Muscle layer of colon (tissue), 2 donors: Measurements from ENCODE around the gene SRSF9.
A peak's percentile ranks its signal among the peaks of the same experiment; 100 is the strongest.
"Not testable (repeated sequence)": the region's sequence is repeated elsewhere in the genome, so short reads cannot be mapped to it uniquely, and the experiment has no call there.

Source experiments
- H3K27ac ChIP-seq: one replicate; pipeline ENCODE4 v1.7.0; 2013; ENCODE audit warnings: low read depth, mild to moderate bottlenecking, low read length, moderate library complexity
- H3K27me3 ChIP-seq, 2 donors: one replicate each; pipeline ENCODE4 v1.7.0; 2013; ENCODE audit warnings: low read length in 2 of 2, mild to moderate bottlenecking in 2 of 2; ENCODE audit not compliant: insufficient read depth in 2 of 2, control insufficient read depth in 1 of 2
- H3K36me3 ChIP-seq: one replicate; pipeline ENCODE4 v1.7.0; 2013; ENCODE audit warnings: mild to moderate bottlenecking, low read length; ENCODE audit not compliant: insufficient read depth
- H3K4me1 ChIP-seq: one replicate; pipeline ENCODE4 v1.7.0; 2013; ENCODE audit warnings: mild to moderate bottlenecking, low read length; ENCODE audit not compliant: insufficient read depth
- H3K4me3 ChIP-seq, 2 donors: one replicate each; pipeline ENCODE4 v1.7.0; 2013; ENCODE audit warnings: low read length in 2 of 2, low read depth in 1 of 2, mild to moderate bottlenecking in 1 of 2, moderate library complexity in 1 of 2
- H3K9ac ChIP-seq: one replicate; pipeline ENCODE4 v1.7.0; 2013; ENCODE audit warnings: low read length
- H3K9me3 ChIP-seq: one replicate; pipeline ENCODE4 v1.7.0; 2013; ENCODE audit warnings: mild to moderate bottlenecking, low read length
- donor health status: abdominal sarcoma.
- donor health status: Adenocarcinoma of cecum.

Gene SRSF9, protein sequence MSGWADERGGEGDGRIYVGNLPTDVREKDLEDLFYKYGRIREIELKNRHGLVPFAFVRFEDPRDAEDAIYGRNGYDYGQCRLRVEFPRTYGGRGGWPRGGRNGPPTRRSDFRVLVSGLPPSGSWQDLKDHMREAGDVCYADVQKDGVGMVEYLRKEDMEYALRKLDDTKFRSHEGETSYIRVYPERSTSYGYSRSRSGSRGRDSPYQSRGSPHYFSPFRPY

DNA sequence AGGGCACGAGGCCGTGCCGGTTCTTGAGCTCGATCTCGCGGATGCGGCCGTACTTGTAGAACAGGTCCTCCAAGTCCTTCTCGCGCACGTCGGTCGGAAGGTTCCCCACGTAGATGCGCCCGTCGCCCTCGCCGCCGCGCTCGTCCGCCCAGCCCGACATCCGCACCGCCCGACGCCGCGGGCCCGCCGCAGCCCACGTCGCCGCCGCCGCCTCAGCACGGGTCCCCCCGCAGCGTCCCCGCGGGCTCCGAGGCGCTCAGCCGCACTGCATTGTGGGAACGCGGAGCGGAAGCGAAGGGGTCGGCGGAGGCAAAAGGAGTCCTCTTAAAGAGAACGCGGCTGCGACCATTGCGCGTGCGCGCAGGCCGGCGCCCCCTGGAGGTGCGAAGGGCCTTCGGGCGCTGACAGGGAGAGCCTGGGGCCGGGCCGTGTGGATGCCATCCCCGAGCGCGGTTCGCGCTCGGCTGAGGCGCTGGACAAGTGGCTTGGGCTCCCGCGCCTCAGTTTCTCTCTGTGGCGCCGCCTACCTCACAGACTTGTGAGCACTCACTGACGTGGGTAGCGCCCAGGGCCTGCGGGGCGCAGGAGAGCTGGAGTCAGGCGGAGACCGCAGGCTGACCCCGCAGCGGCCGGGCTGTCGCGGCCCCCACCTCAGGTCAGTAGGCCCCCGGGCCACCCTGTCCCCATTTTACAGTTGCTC, at the start of gene SRSF9:
Gene SRSF9, minus strand, starts transcription at position 299 of the 700 bp plus-strand sequence. Its CDS starts 139 bp downstream, at position 160.
- Histone ChIP-seq H3K27ac (peak within 1 kb of the TSS; percentile 87), H3K4me1 (peaks cover 36% of the 10 kb centered on the region), H3K9ac (peak within 1 kb of the TSS; percentile 88), H3K9me3 (no peaks in the 10 kb centered on the region), H3K4me3 (peak within 1 kb of the TSS; percentile 75 to 91), H3K27me3 (no peaks in the 10 kb centered on the region), H3K36me3 (peaks cover 13% of the 10 kb centered on the region)

DNA sequence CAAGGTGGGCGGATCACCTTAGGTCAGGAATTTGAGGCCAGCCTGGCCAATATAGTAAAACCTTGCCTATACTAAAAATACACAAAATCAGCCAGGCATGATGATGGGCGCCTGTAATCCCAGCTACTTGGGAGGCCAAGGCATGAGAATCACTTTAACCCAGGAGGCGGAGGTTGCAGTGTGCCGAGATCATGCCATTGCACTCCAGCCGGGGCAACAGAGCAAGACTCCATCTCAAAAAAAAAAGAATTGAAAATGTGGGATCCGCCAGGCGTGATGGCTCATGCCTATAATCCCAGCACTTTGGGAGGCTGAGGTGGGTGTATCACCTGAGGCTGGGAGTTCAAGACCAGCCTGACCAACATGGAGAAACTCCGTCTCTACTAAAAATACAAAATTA, 49.8 kb upstream of the SRSF9 start:
- not testable (repeated sequence) for H3K9ac ChIP-seq, H3K4me1 ChIP-seq, H3K27ac ChIP-seq, H3K4me3 ChIP-seq, H3K27me3 ChIP-seq, H3K9me3 ChIP-seq
- H3K36me3 ChIP-seq, result peaks cover 19% of the 10 kb centered on the region

DNA sequence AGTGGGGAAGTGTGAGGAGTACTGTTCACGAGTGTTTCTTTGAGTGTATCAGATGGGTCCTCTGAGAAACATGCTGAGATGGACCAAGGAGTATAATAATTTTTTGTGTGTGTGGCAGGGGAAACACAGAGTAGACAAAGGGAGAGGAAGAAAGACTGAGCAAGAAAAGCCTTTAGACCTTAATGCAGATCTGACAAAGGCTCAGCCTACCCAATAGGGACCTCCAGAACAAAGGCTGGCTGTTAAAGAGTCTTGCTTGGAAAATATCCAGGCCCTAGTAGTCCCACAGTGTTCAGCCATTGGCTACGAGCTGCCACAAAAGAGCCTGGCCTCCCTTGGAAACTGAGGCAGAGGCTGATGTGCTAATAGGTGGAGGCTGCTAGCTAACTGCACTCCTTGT, 45.9 kb upstream of the SRSF9 start:
- Histone ChIP-seq H3K27me3 (no peaks in the 10 kb centered on the region), H3K4me3 (no peak overlapping the region), H3K4me1 (no peaks in the 10 kb centered on the region), H3K27ac (no peak overlapping the region), H3K9ac (no peak overlapping the region), H3K9me3 (no peaks in the 10 kb centered on the region), H3K36me3 (peaks cover 25% of the 10 kb centered on the region)

DNA sequence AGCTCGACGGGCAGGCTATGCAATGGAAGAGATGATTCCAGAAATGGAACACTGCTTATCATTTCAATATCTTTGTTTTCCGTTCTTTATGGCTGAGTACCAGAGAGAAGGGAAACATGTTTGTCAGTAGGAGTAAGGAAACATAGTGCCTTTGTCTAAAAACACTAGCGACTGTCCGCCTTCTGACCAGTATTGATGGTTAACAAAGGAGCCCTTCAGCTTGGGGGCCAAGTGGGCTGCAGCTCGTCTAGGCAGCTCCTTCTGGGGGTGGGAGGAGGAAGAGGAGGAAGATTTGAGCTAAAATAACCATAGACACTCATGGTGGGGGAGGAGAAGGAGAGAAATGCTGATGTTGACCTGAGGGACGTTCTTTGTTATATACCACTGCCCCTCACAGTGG, 44.5 kb upstream of the SRSF9 start:
- no peaks in the 10 kb centered on the region for H3K4me1 ChIP-seq
- no peak overlapping the region for H3K4me3 ChIP-seq
- no peak overlapping the region for H3K27ac ChIP-seq
- H3K9ac ChIP-seq, result no peak overlapping the region
- no peaks in the 10 kb centered on the region for H3K9me3 ChIP-seq
- H3K27me3 ChIP-seq, result no peaks in the 10 kb centered on the region
- peaks cover 36% of the 10 kb centered on the region for H3K36me3 ChIP-seq

DNA sequence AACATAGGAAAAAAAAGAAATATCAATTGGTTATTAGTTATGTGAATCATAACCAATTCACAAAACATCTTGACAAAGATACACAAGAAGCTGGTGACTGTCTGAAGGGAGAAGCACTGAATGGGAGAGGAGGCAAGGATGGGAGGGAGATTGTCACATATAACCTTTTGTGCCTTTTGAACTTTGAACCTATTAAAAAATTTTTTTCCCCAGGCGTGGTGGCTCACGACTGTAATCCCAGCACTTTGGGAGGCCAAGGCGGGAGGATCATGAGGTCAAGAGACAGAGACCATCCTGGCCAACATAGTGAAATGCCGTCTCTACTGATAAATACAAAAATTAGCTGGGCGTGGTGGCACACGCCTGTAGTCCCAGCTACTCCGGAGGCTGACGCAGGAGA, 39.0 kb upstream of the SRSF9 start:
- no peaks in the 10 kb centered on the region for H3K4me1 ChIP-seq
- peaks cover 46% of the 10 kb centered on the region for H3K36me3 ChIP-seq
- H3K4me3 ChIP-seq, result no peak overlapping the region
- no peak overlapping the region for H3K9ac ChIP-seq
- no peaks in the 10 kb centered on the region for H3K9me3 ChIP-seq
- H3K27me3 ChIP-seq, result no peaks in the 10 kb centered on the region
- H3K27ac ChIP-seq, result no peak overlapping the region

DNA sequence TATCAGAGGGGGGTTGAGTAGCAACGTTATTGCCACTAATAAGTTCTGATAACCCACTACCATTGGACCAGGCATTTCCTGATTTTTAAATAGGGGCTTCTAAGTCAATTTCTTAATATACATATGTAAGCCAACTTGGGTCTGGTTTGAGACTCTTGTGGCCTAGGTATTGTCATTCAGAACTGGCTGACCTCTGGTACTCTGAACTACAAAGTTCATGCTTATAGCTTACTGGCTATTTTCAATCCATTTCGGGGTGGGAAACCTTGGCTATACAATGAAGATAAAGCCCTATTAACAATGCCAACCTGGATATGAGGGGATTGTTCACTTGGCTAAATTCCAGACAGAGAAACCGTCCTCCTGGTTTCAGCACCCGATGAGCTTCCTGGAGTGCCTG, 35.0 kb upstream of the SRSF9 start:
- Histone ChIP-seq H3K27ac (no peak overlapping the region), H3K36me3 (peaks cover 47% of the 10 kb centered on the region), H3K9ac (no peak overlapping the region), H3K27me3 (no peaks in the 10 kb centered on the region), H3K9me3 (no peaks in the 10 kb centered on the region), H3K4me1 (no peaks in the 10 kb centered on the region), H3K4me3 (no peak overlapping the region)

DNA sequence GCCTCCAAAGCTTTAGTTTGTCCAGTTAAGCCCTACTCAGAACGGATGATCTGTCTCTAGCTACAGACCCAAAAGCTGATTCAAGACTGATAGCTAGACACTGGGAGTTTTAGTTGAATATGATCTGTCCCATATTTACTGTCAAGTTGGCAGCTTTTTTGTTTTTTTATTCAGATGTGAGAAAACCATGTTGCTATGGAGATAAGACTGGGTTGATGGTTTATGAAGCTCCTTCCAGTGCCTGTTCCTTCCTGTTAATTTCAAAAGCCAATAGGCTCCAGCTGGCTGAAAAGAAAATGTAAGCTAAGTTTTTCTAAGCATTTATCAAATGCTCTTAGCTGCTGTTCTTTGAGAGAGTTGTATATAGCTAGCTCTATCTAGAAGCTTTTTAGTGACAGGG, 31.0 kb upstream of the SRSF9 start:
- H3K36me3 ChIP-seq, result peaks cover 42% of the 10 kb centered on the region
- H3K27ac ChIP-seq, result no peak overlapping the region

DNA sequence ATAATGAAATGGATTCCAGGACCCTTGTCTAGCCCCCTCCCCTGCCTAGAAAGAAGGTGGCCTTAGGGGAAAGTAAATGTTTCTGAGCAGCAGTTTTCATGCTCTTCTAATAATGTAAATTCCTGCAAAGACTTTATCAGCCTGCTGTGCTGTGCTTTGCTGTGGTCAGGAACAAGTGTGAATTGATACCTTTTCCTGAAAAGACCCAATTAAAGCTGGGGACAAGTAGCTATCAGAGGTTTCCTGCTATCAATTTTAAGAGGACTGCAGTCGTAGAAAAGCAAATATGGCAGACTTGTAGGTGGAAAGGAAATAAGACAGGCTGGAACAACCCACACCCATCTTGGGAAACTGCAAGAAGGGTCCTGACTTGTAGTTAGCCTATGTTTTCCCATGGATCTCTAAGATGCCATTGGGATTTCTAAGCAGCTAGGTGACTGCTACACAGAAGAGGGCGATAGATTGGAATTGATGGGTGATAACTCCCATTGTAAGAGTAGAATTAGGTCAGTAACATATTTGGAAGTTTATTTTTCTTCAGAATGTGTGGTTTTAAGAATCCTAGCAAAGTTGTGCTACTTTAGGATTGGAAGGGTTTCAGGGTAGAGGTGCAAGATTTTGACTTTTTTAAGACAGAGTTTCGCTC, 29.4 kb upstream of the SRSF9 start:
- Histone ChIP-seq H3K27ac (no peak overlapping the region), H3K36me3 (peaks cover 34% of the 10 kb centered on the region)

More for the DNA sequence above, 31.0 kb upstream of the SRSF9 start:
- no peaks in the 10 kb centered on the region for H3K27me3 ChIP-seq
- peaks cover 17% of the 10 kb centered on the region for H3K4me1 ChIP-seq
- H3K9ac ChIP-seq, result no peak overlapping the region
- H3K9me3 ChIP-seq, result no peaks in the 10 kb centered on the region
- no peak overlapping the region for H3K4me3 ChIP-seq

DNA sequence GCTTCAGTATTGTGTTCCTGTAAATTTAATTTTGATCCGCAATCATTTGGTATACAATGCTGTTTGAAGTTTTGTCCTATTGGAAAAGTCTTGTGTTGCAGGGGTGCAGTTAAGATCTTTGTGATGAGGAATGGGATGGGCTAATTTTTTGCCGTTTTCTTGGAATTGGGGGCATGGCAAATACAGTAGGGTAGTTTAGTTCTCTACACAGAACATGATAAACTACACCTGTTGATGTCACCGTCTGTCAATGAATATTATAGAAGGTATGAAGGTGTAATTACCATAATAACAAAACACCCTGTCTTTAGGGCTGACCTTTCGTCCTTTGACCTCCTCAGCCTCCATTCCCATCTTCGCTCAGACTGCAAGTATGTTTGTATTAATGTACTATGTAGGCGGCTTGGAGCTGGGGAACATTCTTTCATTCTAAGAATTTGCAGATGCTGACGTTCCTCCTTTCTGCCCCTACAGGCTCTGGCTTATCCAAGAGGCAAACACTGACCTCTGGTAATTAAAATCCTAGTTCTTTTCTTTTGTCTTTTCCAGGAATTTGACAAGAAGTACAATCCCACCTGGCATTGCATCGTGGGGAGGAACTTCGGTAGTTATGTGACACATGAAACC, 28.1 kb upstream of the SRSF9 start:
- Histone ChIP-seq H3K9me3 (no peaks in the 10 kb centered on the region), H3K4me3 (peak overlapping the region; percentile 70 to 88), H3K4me1 (peaks cover 22% of the 10 kb centered on the region), H3K36me3 (peaks cover 24% of the 10 kb centered on the region), H3K9ac (peak overlapping the region; percentile 23), H3K27me3 (no peaks in the 10 kb centered on the region), H3K27ac (peak overlapping the region; percentile 92)

More for the DNA sequence above, 29.4 kb upstream of the SRSF9 start:
- Histone ChIP-seq H3K9me3 (no peaks in the 10 kb centered on the region), H3K4me1 (peaks cover 22% of the 10 kb centered on the region), H3K9ac (no peak overlapping the region), H3K27me3 (no peaks in the 10 kb centered on the region), H3K4me3 (no peak overlapping the region)

DNA sequence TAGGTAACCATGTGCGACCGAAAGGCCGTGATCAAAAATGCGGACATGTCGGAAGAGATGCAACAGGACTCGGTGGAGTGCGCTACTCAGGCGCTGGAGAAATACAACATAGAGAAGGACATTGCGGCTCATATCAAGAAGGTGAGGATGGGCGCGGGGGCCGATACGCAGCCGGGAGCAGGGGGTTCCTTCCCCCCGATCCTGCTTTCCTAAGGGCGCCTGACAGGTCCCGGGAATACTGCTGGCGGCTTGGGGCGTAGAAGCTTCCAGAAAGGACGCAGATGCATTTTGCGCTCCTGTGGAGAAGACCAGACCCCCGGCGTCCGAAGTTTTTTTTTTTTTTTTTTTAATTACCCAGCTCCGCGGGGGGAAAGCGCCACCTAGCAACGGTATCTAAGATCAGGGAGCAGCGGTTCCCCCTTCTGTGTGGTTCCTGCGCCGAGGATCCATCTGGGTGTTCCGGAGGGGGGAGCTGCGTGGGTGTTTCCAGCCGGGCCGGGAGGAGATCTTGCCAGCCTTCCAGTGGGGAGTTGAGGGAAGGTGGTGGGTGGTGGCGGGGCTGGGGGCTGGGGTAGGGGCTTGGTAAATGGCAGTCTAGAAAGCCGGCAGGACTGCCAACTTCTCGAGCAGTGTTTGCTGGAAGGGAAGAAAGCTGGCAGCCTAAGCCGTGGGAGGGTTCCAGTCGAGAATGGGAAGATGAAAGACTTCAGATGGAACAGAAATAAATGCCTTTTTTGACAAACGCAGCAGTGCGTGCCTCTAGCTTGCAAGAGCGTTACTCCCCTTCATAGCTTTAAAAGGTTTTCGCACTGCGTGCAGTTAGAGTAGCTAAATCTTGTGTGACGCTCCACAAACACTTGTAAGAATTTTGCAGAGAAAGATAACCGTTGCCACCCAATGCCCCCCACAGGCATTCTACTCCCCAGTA, 27.1 kb upstream of the SRSF9 start:
- peak overlapping the region; percentile 92 for H3K27ac ChIP-seq
- peaks cover 22% of the 10 kb centered on the region for H3K4me1 ChIP-seq
- H3K36me3 ChIP-seq, result peaks cover 24% of the 10 kb centered on the region
- H3K27me3 ChIP-seq, result no peaks in the 10 kb centered on the region
- no peaks in the 10 kb centered on the region for H3K9me3 ChIP-seq
- H3K9ac ChIP-seq, result peak overlapping the region; percentile 23
- H3K4me3 ChIP-seq, result peak overlapping the region; percentile 70 to 88
